GM18498 (cell line): Measurements from ENCODE around the gene OR4M1.
"Not testable (repeated sequence)": the region's sequence is repeated elsewhere in the genome, so short reads cannot be mapped to it uniquely, and the experiment has no call there.

Experiments used
- ATAC-seq: cut with Tn5 transposase; IDR thresholded peaks from one replicate; pipeline ENCODE4 v1.9.1; 2021; ENCODE audit warnings: mild to moderate bottlenecking, moderate library complexity; ENCODE audit not compliant: unreplicated experiment

The OR4M1 gene

DNA sequence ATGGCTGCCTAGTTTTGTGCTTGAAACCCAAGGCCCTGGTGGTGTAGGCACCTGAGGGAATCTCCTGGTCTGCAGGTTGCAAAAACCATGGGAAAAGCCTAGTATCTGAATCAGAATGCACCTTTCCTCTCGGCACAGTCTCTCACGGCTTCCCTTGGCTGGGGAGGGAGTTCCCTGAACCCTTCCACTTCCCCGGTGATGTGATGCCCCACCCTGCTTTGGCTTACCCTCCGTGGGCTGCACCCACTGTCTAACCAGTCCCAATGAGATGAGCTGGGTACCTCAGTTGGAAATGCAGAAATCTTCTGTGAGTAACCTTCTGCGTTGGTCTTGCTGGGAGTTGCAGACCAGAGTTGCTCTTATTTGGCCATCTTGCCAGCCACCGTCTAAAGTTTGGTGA, 47.7 kb downstream of the OR4M1 start:
- not testable (repeated sequence) for ATAC-seq

- no peak for ATAC-seq
Measured at GRCh38 chr14:19823178-19823577, 49.9 kb downstream of the OR4M1 start.

- no peak for ATAC-seq
Measured at GRCh38 chr14:19823765-19824164, 50.5 kb downstream of the OR4M1 start.

DNA sequence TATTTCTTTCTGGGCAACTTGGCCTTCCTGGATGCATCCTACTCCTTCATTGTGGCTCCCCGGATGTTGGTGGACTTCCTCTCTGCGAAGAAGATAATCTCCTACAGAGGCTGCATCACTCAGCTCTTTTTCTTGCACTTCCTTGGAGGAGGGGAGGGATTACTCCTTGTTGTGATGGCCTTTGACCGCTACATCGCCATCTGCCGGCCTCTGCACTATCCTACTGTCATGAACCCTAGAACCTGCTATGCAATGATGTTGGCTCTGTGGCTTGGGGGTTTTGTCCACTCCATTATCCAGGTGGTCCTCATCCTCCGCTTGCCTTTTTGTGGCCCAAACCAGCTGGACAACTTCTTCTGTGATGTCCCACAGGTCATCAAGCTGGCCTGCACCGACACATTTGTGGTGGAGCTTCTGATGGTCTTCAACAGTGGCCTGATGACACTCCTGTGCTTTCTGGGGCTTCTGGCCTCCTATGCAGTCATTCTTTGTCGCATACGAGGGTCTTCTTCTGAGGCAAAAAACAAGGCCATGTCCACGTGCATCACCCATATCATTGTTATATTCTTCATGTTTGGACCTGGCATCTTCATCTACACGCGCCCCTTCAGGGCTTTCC, 54.4 kb downstream of the OR4M1 start:
- not testable (repeated sequence) for ATAC-seq

DNA sequence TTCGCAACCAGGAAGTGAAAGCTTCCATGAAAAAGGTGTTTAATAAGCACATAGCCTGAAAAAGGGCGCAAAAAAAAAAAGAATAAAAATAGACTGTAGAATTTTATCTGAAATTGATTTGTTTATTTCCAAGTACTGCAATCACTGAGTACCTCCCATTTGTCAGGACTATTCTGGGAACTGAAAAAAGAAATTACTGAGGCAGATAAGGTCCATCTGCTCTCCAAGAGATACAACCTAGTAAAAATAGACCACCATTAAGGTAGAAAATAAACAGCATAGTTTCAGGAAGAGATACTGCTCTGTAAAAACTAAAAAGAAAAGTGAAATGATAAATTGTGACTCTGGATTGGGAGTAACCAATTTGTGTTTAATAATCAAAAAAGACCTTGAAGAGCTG, 55.0 kb downstream of the OR4M1 start:
- ATAC-seq = no peak
